Lower leg skin (tissue), 4 donors: ENCODE results near the gene SLC37A1. TPM values are rescaled to one million over a fixed set of nuclear protein-coding genes. Genes with fewer than 3 reads are reported as not detected.

Experiments
- DNase-seq, 2 donors: peaks; one replicate each; pipeline ENCODE4 v3.0.0-alpha.2; 2019; ENCODE audit warnings: low spot score in 2 of 2
- H3K4me3 ChIP-seq: fragments of 200-600 bp; sonication (generic); 2 replicates; pipeline ENCODE4 v1.5.1; 2017; ENCODE audit warnings: mild to moderate bottlenecking, low read depth; ENCODE audit not compliant: poor library complexity, severe bottlenecking
- CTCF ChIP-seq, 3 donors: fragments of 450-650 bp; IDR thresholded peaks; one replicate each; pipeline ENCODE4 v1.5.1; 2016; ENCODE audit warnings: antibody characterized with exemption in 3 of 3, mild to moderate bottlenecking in 3 of 3, moderate library complexity in 2 of 3
- POLR2A ChIP-seq, 2 donors: fragments of 450-650 bp; IDR thresholded peaks; one replicate each; pipeline ENCODE4 v1.6.1; 2016 to 2017; ENCODE audit warnings: antibody characterized with exemption in 2 of 2, mild to moderate bottlenecking in 1 of 2, moderate library complexity in 1 of 2
- WGBS, 2 donors: methylation state at CpG; one replicate each; pipeline ENCODE4 v1.1.5; 2018; 5-methylcytosine and 5-hydroxymethylcytosine counted together
- intact Hi-C: fragments of 100-400 bp; cut with DNase I; formaldehyde crosslinking; loops from one replicate; pipeline ENCODE4 v1.15.0; 2023; ENCODE audit warnings: low total_unique reads
- total RNA-seq, 4 donors: library from RNA; depleted of rRNA; stranded (reverse); fragments of >200 nt; gene quantifications; one replicate each; pipeline ENCODE4 v1.1.0, GENCODE V29; 2016

Gene SLC37A1
- total RNA-seq, 4 donors from 2014 or later = 7.4 to 19.2 (median 16.9) TPM

- peak in 1 of 2 donors; percentile 70 for DNase-seq
- 88 to 90% methylated on average over 17 of the region's 17 CpGs for WGBS, 2 donors
These were observed 68.5 kb downstream of the SLC37A1 start for GRCh38 chr21:42581993-42582786.

GRCh38 chr21:42582787-42583476, 69.3 kb downstream of the SLC37A1 start:
- WGBS, 2 donors = 66 to 81% methylated on average over 22 of the region's 22 CpGs
- intact Hi-C loops = no loop called here
- TF ChIP-seq POLR2A (IDR thresholded peaks at IDR 0.05) = no peak
- no peak for TF ChIP-seq CTCF (IDR thresholded peaks at IDR 0.05)
- H3K4me3 ChIP-seq = no peak overlapping the region
- peak in 1 of 2 donors; percentile 49 for DNase-seq

More at GRCh38 chr21:42581993-42582786, 68.5 kb downstream of the SLC37A1 start:
- intact Hi-C loops = no loop called here
- no peak for TF ChIP-seq POLR2A (IDR thresholded peaks at IDR 0.05)
- H3K4me3 ChIP-seq = no peak overlapping the region

- H3K4me3 ChIP-seq = no peak overlapping the region
- WGBS, 2 donors = 71 to 80% methylated on average over 18 to 19 of the region's 20 CpGs
- TF ChIP-seq CTCF (IDR thresholded peaks at IDR 0.05) = no peak
- TF ChIP-seq POLR2A (IDR thresholded peaks at IDR 0.05) = no peak
- DNase-seq = peak in 1 of 2 donors; percentile 75
- intact Hi-C loops = no loop called here
These were observed 70.0 kb downstream of the SLC37A1 start for GRCh38 chr21:42583477-42584295.

- no peak overlapping the region for H3K4me3 ChIP-seq
- TF ChIP-seq CTCF (IDR thresholded peaks at IDR 0.05) (no peak), POLR2A (IDR thresholded peaks at IDR 0.05) (no peak)
- intact Hi-C loops = no loop called here
- WGBS, 2 donors = 78 to 90% methylated on average over 11 of the region's 11 CpGs
- peak in 1 of 2 donors; percentile 81 for DNase-seq
These were observed 70.6 kb downstream of the SLC37A1 start for GRCh38 chr21:42584296-42584641.

- peak in 1 of 2 donors; percentile 26 for DNase-seq
- TF ChIP-seq POLR2A (IDR thresholded peaks at IDR 0.05) (no peak), CTCF (IDR thresholded peaks at IDR 0.05) (no peak)
- no peak overlapping the region for H3K4me3 ChIP-seq
- intact Hi-C loops = no loop called here
- 55 to 82% methylated on average over 10 of the region's 10 CpGs for WGBS, 2 donors
These were observed 72.2 kb downstream of the SLC37A1 start for GRCh38 chr21:42585881-42586280.

GRCh38 chr21:42586406-42586805, 72.8 kb downstream of the SLC37A1 start:
- peak in 1 of 2 donors; percentile 75 for DNase-seq
- intact Hi-C loops = no loop called here
- H3K4me3 ChIP-seq = no peak overlapping the region
- WGBS, 2 donors = 85 to 87% methylated on average over 12 to 19 of the region's 19 CpGs
- TF ChIP-seq POLR2A (IDR thresholded peaks at IDR 0.05) (no peak), CTCF (IDR thresholded peaks at IDR 0.05) (no peak)
